CD1c-positive myeloid dendritic cell (primary cell): ENCODE measurements around the gene NCAN.

Experiments
- DNase-seq: peaks from one replicate; pipeline ENCODE4 v3.0.0-alpha.2; 2016; ENCODE audit errors: extremely low spot score

Gene NCAN

GRCh38 chr19:19285686-19286085, 73.9 kb downstream of the NCAN start:
- DNase-seq, result no peak

- DNase-seq, result no peak
Observed at GRCh38 chr19:19292607-19293006, 80.8 kb downstream of the NCAN start.

GRCh38 chr19:19294914-19295313, 83.2 kb downstream of the NCAN start:
- no peak for DNase-seq

DNA sequence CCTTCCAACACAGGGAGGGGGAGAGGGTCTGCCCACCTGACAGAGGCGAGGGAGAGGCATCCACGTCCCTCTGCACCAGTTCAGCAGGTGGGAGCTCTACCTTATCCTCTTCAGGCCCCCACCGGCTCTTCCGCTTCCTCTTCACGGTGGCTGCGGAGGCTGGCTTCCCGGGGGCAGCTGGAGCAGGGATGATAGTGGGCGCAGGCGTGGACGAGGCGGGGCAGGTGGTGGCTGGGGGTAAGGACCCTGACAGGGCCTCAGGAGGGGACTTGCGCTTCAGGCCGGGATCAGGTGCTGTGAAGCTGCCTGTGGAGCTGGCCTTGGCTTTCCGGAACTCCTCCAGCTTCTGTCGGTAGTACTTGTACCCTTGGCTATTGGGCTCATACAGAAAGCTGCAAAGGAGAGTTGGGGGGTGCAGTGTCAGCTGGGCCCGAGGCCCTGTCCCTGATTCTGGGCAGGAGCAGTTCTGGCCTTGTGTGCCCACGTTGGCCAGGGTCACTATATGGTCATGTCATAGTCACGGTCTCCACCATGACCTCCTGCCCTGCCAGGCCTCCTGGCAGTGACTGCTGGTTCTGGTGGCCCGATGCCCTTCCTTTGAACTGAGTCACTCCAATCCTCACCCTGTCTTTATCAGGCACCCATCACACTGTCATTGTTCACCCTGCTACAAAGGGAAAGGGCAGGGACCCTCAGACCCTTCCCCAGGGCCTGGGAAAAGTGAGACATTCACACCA, 85.4 kb downstream of the NCAN start:
- no peak for DNase-seq

GRCh38 chr19:19297759-19298158, 86.0 kb downstream of the NCAN start:
- no peak for DNase-seq

GRCh38 chr19:19300613-19301012, 88.9 kb downstream of the NCAN start:
- DNase-seq, result no peak
